Subcutaneous adipose tissue (tissue), 4 donors: ENCODE data around the gene C19orf44. TPM values are rescaled to one million over a fixed set of nuclear protein-coding genes. Genes with fewer than 3 reads are reported as not detected.

Source experiments
- CTCF ChIP-seq: fragments of 450-650 bp; IDR thresholded peaks from one replicate; pipeline ENCODE4 v1.5.1; 2016; ENCODE audit warnings: low read depth, mild to moderate bottlenecking, control low read depth, antibody characterized with exemption, moderate library complexity
- total RNA-seq, 4 donors: library from RNA; depleted of rRNA; stranded (reverse); fragments of >200 nt; gene quantifications; one replicate each; pipeline ENCODE4 v1.1.0, GENCODE V29; 2016

The C19orf44 gene
- total RNA-seq, 4 donors from 2014 or later: 2.9 to 9.5 (median 6.3) TPM

GRCh38 chr19:16518061-16518460 is 21.9 kb downstream of the C19orf44 start:
- no peak for TF ChIP-seq CTCF

- TF ChIP-seq CTCF: no peak
Measured at GRCh38 chr19:16518483-16519229, 22.5 kb downstream of the C19orf44 start.

- TF ChIP-seq CTCF: no peak
Measured at GRCh38 chr19:16519230-16519687, 23.1 kb downstream of the C19orf44 start.

- TF ChIP-seq CTCF: no peak
Measured at GRCh38 chr19:16520074-16520973, 24.1 kb downstream of the C19orf44 start.

- no peak for TF ChIP-seq CTCF
Measured at GRCh38 chr19:16520986-16521624, 24.9 kb downstream of the C19orf44 start.

- no peak for TF ChIP-seq CTCF
Measured at GRCh38 chr19:16521715-16522289, 25.6 kb downstream of the C19orf44 start.
